CD4-positive, alpha-beta T cell treated with Interleukin-6 at 100 ng/mL for 8 hours (primary cell): ENCODE results near the gene KIF26B.
"Not testable (repeated sequence)": the region's sequence is repeated elsewhere in the genome, so short reads cannot be mapped to it uniquely, and the experiment has no call there.

ENCODE experiments used
- DNase-seq: peaks from one replicate; pipeline ENCODE4 v3.0.0-alpha.2; 2020; ENCODE audit warnings: mixed read lengths, low spot score

Gene KIF26B

DNA sequence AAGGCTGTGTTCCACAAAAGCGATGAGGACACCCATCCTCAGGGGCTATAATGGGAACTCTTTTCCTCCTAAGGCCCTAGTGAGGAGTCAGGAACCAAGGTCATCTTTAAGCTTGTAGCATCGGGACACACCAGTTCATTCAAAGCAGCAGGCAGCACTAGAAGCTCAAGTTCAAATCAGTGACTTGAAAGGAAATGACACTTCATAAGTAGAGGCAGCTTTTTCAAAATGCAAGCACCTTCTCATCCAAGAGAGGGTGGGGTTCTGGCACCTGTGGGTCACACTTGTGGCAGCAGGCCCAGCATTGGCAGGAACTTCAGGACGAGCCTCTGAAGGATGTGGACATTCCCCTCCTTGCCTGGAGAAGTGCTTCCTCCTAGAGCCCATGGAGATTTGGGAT lies 496.3 kb downstream of the KIF26B start:
- DNase-seq, result no peak

- DNase-seq, result no peak
These were observed 497.3 kb downstream of the KIF26B start for GRCh38 chr1:245652116-245652515.

- no peak for DNase-seq
These were observed 498.1 kb downstream of the KIF26B start for GRCh38 chr1:245652660-245653427.

DNA sequence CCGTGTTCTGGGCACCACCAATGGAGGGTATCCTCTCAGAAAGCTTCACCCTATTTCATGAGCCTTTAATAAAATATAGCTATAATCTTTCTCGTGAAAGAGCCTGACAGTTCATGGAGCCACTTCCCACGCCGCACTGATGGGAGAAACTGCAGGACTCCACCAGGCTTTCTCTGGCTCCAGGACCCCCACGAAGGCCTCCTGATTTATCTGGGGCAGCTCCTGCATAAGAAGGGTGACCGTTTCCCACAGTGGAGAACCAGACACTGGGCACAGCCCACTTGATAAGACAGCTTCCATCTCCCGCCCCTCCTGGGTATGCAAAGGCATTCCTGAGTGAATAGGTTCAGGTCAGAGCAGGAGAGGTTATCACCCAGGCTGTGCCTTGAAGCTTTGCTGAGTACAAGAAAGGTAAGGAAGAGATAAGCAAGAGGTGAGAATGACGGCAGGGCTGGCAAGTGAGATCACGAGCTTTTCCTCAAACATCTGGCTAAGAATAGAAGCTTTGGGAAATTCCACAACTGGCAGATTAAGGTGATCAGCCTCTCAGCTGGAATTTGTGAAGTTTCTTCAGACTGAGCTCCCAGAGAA lies 499.8 kb downstream of the KIF26B start:
- no peak for DNase-seq

GRCh38 chr1:245656189-245656717 lies 501.5 kb downstream of the KIF26B start:
- no peak for DNase-seq

GRCh38 chr1:245657371-245657770 lies 502.6 kb downstream of the KIF26B start:
- no peak for DNase-seq

GRCh38 chr1:245663373-245663772 lies 508.6 kb downstream of the KIF26B start:
- no peak for DNase-seq

DNA sequence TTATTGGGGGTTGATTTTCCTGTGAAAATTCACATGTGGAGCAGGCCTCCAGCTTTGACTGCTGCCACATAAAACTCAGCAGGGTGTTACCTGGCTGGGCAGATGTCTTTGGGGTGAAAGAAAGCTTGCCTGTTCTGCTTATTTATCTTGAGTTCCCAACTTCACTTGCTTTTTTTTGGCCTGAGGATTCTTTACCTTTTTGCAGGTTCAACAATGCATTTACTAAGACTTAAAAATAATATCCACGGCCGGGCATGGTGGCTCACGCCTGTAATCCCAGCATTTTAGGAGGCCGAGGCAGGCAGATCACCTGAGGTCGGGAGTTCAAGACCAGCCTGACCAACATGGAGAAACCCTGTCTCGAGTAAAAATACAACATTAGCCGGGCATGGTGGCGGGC lies 509.1 kb downstream of the KIF26B start:
- no peak for DNase-seq

- no peak for DNase-seq
These were observed 511.6 kb downstream of the KIF26B start for GRCh38 chr1:245666412-245666811.

- no peak for DNase-seq
These were observed 516.6 kb downstream of the KIF26B start for GRCh38 chr1:245671349-245671748.

DNA sequence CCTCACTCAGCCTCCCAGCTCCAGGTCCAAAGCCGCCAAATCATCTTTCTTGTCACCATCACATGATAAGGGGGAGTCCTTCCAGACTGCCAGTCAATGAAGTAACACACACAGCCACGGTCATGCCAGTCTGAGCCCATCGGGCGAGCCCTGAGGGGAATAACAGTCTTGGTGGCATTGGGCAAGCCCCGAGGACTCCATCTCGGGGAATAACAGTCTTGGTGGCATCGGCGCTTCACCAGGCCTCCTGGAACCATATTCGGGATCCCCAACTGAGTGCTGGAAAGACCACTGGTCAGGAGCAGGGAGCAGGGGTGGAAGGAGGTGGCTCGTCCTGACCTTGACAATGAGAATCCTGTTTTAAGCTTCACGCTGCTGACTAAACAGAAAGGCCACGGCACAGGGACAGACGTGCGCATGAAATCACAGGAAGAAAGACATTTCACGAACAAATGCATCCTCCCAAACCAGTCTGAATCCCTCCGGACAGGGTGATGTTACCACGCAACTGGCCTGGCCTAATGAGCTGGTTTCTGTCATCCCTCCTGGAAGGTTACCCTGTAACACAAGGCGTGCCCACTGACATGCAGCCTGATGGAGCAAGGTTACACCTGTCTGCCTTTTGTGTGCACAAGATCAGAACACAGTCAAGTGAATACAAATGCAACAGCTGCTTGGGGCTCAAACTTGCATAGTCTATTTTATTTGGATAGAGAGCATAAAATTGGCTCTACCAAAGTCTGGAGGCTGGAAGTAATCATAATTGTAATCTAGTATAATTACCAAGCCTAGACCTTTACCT lies 517.4 kb downstream of the KIF26B start:
- no peak for DNase-seq

- not testable (repeated sequence) for DNase-seq
These were observed 518.3 kb downstream of the KIF26B start for GRCh38 chr1:245672836-245673656.

DNA sequence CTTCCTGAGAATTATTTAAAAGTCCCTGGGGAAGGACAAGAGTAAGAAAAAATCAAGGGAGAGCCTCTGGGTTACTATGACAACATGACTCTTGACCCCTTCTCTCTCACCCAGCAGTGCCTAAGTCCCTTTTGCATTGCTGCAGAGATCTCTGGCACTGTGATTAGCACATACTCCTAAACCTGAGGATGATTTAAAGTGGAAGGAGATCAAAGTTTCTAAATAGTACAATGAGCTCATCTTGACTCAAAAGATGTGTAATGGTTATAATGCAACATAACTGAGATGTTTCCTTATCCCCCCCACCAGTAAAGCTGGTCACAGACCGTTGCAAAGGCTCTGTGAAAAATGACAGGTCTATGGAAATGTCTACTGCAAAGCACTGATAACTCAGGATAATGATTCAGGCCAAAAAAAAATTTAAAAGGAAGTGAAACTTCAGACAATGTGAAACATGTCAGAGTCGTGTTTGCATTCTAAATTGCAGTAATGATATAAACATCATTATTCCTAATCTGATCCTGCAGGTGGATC lies 519.2 kb downstream of the KIF26B start:
- no peak for DNase-seq

GRCh38 chr1:245677461-245678240 lies 522.9 kb downstream of the KIF26B start:
- no peak for DNase-seq

- DNase-seq, result no peak
These were observed 524.2 kb downstream of the KIF26B start for GRCh38 chr1:245678860-245679411.

DNA sequence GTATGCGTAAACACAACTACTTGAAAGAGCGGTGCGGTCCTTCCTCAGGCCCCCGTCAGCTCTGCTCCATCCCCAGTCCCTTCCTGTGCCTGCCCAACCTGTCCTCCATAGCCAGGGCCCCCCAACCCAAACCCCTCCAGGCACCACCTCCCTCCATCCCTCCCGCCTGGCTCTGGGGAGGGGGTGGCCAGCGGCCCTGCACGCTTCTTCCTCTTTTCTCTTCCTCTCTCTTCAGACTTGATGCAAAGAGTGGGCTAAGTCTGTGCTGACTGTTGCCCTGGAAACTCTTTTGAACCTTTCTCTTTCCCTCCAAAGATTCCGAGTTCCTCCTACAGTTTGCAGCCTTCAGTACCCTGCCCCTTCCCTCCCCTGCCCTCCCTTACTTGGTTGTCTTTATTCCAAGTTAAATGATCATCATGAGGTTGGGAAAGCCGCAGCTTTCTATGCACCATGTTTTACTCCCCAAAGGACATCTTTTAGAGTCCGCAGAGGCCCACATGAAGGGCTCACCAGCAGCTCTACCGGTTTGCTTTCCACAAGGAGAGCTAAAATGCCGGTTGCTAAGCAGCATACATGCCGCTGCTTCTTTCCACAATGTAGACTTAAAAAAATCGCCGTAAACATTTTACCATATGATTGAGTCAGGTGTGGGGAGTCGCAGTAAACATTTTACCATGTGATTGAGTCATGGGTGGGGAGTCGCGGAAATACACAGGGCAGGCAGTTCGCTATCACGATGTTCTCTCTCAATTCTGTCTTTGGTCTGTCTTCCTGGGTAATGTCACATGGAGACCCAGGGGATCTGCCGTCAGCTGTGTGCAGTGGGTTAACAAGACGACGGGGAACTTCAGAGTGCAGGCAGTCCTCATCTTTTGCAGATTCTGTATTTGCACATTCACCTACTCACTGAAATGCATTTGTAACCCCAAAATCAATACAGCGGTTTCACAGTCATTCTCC lies 525.3 kb downstream of the KIF26B start:
- DNase-seq, result no peak

DNA sequence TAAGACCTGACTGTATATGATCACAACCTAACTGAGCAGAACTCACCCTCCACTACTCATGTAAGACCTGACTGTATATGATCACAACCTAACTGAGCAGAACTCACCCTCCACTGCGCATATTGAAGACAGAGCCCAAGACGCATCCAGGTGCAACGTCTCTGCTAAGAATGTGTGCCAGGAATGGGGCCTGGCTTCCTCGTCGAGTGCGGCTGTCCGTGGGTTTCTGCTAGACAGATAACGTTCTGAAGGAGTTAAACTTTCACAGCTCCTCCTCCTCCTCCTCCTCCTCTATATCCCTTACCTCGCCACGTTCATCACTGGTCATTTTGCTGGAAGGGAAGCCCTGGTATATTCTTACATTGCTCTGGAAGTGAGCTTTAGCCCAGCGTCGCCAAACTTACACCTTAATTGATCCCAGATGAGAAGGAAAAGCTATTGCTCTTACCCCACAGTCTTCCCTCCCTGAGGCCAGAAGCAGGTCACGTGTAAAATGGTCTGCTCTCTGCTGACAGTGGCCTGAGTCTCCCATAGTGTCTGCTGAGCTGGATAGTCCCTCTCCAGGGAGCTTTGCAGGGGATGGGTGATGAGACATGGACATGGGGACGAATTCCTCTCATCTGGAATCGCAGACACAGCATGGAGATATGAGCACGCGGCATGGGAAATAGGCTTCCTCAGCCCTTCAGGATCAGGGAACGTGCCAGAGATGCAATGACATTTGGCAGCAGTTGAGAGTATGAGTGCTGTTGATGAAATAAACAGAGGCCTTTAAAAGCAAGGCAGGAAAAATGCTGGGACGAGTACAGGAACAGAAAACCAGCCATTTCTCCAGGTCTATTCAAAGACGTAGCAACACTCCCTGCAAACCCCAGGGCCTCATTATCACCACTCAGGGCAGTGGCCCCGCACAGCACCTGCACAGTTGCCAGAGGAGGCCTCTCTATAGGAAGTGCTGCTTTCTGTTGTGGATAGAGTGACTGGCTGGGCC lies 528.1 kb downstream of the KIF26B start:
- DNase-seq, result no peak

- DNase-seq, result no peak
These were observed 528.9 kb downstream of the KIF26B start for GRCh38 chr1:245683676-245684075.
